Glutamatergic neuron (in vitro differentiated cells): ENCODE measurements around the gene CIDEC. TPM values are rescaled to one million over a fixed set of nuclear protein-coding genes. Genes with fewer than 3 reads are reported as not detected.

Experiments used
- DNase-seq: peaks from one replicate; pipeline ENCODE4 v3.0.0; 2022
- H3K27ac Mint-ChIP-seq: one replicate; pipeline ENCODE4 v1.8.0; 2020; ENCODE audit warnings: mild to moderate bottlenecking, mixed read lengths, inconsistent platforms; ENCODE audit not compliant: unreplicated experiment
- H3K27me3 Mint-ChIP-seq: one replicate; pipeline ENCODE4 v1.8.0; 2020; ENCODE audit warnings: mild to moderate bottlenecking, moderate library complexity, mixed read lengths, inconsistent platforms; ENCODE audit not compliant: unreplicated experiment
- H3K36me3 Mint-ChIP-seq: one replicate; pipeline ENCODE4 v1.8.0; 2020; ENCODE audit warnings: mild to moderate bottlenecking, mixed read lengths, inconsistent platforms; ENCODE audit not compliant: unreplicated experiment
- H3K4me1 Mint-ChIP-seq: one replicate; pipeline ENCODE4 v1.8.0; 2020; ENCODE audit warnings: mild to moderate bottlenecking, low read depth, mixed read lengths, inconsistent platforms; ENCODE audit not compliant: unreplicated experiment
- H3K4me3 Mint-ChIP-seq: one replicate; pipeline ENCODE4 v1.8.0; 2020; ENCODE audit warnings: mild to moderate bottlenecking, mixed read lengths, inconsistent platforms; ENCODE audit not compliant: unreplicated experiment
- H3K9me3 Mint-ChIP-seq: one replicate; pipeline ENCODE4 v1.8.0; 2020; ENCODE audit warnings: mild to moderate bottlenecking, moderate library complexity, mixed read lengths, inconsistent platforms; ENCODE audit not compliant: unreplicated experiment
- total RNA-seq: library from RNA; stranded (reverse); fragmentation: NEBNext Ultra II Directional; extraction: Animal tissue kit (Norgen Biotek cat#: 25700); gene quantifications from one replicate; pipeline ENCODE4 v1.2.1, GENCODE V29; 2021; ENCODE audit not compliant: unreplicated experiment
- TF ChIP-seq, protein P1 (sequence below): fragments of 200-600 bp; sonication (generic); IDR thresholded peaks from one replicate; pipeline ENCODE4 v1.5.0; 2021; ENCODE audit not compliant: partially characterized antibody, unreplicated experiment

The CIDEC gene
- total RNA-seq, 1 donor from 2014 or later = not detected

DNA sequence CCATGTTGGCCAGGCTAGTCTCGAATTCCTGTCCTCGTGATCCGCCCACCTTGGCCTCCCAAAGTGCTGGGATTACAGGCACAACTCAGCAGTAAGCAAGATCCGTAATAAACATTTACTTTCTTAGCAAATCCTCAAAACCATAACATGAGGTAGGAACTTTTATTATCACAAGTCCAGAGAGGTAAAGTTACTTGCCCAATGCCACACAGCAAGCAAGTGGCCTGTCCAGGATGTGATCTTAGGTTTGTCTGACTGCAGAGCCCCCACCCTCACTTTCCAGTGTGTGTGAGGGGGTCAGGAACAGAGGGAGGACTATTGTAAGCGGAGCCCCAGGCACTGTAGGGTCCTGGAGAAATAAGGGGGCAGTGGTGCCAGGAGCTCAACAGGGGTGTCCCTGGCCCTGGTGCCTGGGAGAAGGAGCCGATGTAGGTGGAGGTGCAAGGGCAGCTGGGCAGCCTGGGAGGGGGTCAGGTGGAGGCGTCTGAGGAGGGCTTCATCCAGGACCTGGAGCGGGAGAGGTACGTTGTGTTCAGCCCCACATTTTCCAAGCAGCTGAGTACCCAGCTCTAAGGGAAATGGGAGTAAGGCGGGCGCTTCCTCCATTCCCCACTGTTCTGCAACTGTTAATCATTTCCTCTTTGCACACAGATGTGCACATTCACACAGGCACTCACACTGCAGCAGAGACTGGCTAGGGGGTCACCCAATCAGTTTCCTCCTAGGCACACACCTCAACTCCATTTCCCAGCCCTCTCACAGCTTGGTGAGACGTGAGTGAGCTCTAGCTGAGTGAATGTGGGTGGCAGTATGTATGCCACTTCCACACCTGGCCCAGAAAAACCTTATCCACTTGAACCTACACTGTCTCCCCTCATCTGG lies 42.1 kb downstream of the CIDEC start:
- peaks cover 8% of the 10 kb centered on the region for H3K9me3 Mint-ChIP-seq
- H3K36me3 Mint-ChIP-seq = peaks cover 5% of the 10 kb centered on the region
- H3K4me1 Mint-ChIP-seq = peaks cover 7% of the 10 kb centered on the region
- TF ChIP-seq, protein P1, sequence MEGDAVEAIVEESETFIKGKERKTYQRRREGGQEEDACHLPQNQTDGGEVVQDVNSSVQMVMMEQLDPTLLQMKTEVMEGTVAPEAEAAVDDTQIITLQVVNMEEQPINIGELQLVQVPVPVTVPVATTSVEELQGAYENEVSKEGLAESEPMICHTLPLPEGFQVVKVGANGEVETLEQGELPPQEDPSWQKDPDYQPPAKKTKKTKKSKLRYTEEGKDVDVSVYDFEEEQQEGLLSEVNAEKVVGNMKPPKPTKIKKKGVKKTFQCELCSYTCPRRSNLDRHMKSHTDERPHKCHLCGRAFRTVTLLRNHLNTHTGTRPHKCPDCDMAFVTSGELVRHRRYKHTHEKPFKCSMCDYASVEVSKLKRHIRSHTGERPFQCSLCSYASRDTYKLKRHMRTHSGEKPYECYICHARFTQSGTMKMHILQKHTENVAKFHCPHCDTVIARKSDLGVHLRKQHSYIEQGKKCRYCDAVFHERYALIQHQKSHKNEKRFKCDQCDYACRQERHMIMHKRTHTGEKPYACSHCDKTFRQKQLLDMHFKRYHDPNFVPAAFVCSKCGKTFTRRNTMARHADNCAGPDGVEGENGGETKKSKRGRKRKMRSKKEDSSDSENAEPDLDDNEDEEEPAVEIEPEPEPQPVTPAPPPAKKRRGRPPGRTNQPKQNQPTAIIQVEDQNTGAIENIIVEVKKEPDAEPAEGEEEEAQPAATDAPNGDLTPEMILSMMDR = no peak
- DNase-seq = no peak
- H3K27ac Mint-ChIP-seq = no peak overlapping the region
- no peaks in the 10 kb centered on the region for H3K27me3 Mint-ChIP-seq
- H3K4me3 Mint-ChIP-seq = no peak overlapping the region

DNA sequence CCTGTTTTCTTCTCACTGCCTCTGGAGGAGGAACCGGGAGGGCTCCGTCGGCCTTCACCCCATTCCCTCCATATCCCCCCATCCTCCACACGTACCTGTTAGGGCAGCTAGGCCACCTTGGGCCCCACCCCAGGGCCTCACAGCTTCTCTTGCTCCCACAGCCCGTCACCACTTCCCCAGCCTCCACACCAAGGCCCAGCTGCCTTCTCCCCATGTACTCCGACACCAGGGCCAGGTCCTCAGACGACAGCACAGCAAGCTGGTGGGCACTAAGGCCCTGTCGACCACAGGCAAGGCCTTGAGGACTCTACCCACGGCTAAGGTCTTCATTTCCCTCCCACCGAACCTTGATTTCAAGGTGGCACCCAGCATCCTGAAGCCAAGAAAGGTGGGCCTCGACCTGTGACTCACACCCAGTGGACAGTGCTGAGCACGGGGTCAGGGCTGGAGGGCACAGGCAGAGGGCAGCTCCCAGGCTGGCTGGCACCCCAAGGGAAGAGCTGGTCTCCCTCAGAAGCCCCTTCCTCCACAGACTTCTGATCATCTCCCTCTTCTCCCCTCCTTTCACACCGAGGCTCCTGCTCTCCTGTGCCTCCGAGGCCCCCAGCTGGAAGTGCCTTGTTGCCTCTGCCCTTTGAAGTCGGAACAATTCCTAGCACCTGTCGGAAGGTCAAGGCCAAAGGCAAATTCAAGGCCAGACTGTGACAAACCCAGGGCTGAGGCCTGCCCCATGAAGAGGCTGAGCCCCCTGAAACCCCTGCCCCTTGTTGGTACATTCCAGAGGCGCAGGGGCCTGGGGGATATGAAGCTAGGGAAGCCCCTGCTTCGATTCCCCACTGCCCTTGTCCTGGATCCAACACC lies 45.3 kb downstream of the CIDEC start:
- no peaks in the 10 kb centered on the region for H3K4me1 Mint-ChIP-seq
- H3K9me3 Mint-ChIP-seq = peaks cover 8% of the 10 kb centered on the region
- TF ChIP-seq, protein P1 = no peak
- no peaks in the 10 kb centered on the region for H3K36me3 Mint-ChIP-seq
- no peaks in the 10 kb centered on the region for H3K27me3 Mint-ChIP-seq
- no peak overlapping the region for H3K4me3 Mint-ChIP-seq
- no peak overlapping the region for H3K27ac Mint-ChIP-seq
- DNase-seq = no peak

DNA sequence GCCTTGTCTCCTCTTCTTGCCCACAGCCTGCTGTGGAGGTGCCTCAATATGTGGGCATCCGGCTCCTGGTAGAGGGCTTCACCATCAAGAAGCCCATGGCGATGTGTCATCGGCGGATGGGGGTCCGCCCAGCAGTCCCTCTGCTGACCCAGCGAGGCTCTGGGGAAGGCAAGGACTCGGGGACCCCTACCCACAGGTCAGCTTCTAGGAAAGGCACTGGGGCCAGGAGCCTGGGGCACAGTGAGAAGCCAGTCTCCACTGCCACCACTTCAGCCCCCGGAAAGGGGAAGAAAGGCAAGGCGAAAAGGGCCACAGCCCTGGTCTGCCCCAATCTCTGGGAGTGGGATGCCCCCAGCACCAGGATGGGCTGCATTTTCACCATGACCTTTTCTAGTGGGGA lies 47.0 kb downstream of the CIDEC start:
- Mint-ChIP-seq H3K27me3 (no peaks in the 10 kb centered on the region), H3K36me3 (no peaks in the 10 kb centered on the region), H3K9me3 (peaks cover 6% of the 10 kb centered on the region), H3K4me1 (no peaks in the 10 kb centered on the region), H3K27ac (no peak overlapping the region), H3K4me3 (no peak overlapping the region)
- DNase-seq = no peak
- TF ChIP-seq, protein P1 = no peak

DNA sequence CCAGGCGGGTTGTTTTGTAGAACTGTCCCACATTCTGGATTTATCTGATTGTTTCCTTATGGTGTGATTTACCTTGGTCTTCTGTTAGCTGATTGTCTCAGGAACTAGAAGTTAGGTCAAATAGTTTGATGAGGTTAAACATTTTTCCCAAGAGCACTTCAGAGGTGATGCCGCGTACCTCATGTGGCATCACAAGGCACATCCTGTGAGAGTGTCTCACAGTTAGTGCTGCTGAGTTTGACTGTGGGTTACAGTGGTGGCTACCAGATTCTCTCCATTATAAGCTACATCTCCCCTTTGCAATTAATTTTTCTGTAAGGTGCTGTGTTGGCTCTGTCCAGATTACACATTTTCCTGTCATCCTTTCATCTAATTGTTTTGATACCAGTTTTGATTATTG lies 48.8 kb downstream of the CIDEC start:
- Mint-ChIP-seq H3K4me1 (no peaks in the 10 kb centered on the region), H3K36me3 (no peaks in the 10 kb centered on the region), H3K27ac (no peak overlapping the region), H3K27me3 (no peaks in the 10 kb centered on the region), H3K4me3 (no peak overlapping the region), H3K9me3 (peaks cover 5% of the 10 kb centered on the region)
- DNase-seq = no peak
- TF ChIP-seq, protein P1 = no peak
